Measurements from ENCODE around the gene R3HCC1L. TPM values are rescaled to one million over a fixed set of nuclear protein-coding genes. Genes with fewer than 3 reads are reported as not detected.
"Not testable (repeated sequence)": the region's sequence is repeated elsewhere in the genome, so short reads cannot be mapped to it uniquely, and the experiment has no call there.

R3HCC1L gene
- total RNA-seq, 2 experiments from 2014 or later = 19.6 to 21.8 TPM

DNA sequence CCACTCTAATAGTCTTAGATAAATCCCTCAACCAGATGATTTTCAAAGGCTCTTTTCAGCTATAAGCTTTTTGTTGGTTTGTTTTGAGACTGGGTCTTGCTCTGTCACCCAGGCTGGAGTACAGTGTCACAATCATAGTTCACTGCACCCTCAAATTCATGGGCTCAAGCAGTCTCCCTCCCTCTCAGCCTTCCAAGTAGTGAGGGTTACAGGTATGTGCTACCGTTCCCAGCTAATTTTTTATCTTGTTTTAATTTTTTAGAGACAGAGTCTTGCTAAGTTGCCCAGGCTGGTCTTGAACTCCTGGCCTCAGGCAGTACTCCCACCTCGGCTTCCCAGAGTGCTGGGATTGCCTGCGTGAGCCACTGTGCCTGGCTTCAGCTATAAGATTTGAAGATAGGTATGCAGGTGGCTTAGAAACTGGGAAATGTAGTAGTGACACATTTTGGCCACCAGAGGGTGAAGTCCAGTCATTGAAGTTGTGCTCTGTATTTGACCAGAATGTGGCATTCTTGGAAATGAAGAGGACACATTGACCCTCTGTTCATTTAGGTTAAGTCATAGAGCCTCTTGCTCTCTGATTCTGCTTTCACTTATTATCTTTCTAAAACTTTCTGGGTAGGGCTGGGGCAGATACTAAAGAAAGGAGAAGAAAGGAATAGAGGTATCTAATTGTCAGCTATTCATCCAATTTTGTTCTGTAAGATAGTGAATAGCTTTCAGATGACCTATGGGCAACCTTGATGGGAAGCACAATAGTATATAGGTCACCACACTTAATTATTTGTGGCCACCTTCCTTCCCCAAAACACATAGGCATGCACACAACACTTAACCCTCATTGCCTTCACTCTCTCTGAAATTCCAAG lies 36.0 kb downstream of the R3HCC1L start:
- H3K9me3 Mint-ChIP-seq = no peaks in the 10 kb centered on the region
- DNase-seq (peak; percentile 24), ATAC-seq (ENCODE audit: low read depth) (no peak)
- H3K27me3 Mint-ChIP-seq = no peaks in the 10 kb centered on the region
- H3K4me3 Mint-ChIP-seq = no peak overlapping the region
- peaks cover 8% of the 10 kb centered on the region for H3K36me3 Mint-ChIP-seq
- H3K4me1 Mint-ChIP-seq = peaks cover 3% of the 10 kb centered on the region
- H3K27ac Mint-ChIP-seq = no peak overlapping the region
- POLR2A ChIA-PET = no interaction called here

DNA sequence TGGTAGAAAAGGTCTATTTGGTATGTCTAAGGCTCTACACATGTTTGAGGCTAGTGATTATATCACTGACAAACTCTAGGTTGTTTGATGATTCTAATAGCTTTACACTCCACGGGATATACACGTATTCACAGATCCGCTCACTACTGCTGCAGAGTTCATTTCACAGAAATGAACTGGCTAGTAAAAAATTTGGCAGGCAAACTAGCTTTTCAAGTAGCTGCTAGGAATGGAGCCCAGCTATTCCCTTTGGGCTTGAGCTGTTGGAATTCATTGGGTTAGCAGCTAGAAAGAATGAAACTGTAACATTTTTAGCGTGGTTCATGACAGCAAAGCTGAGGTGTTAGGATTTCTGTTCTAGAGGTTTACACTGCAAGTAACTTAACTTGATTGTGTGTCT lies 37.6 kb downstream of the R3HCC1L start:
- Mint-ChIP-seq H3K9me3 (no peaks in the 10 kb centered on the region), H3K36me3 (peaks cover 19% of the 10 kb centered on the region), H3K4me1 (peaks cover 3% of the 10 kb centered on the region), H3K27me3 (no peaks in the 10 kb centered on the region), H3K27ac (no peak overlapping the region), H3K4me3 (no peak overlapping the region)
- DNase-seq = no peak
- POLR2A ChIA-PET = interaction anchor here (0.6 kb wide), 1 partner anchor 13 kb away, joined by 4 read pairs; no protein-coding TSS in a partner anchor
- ATAC-seq (ENCODE audit: low read depth) = no peak

DNA sequence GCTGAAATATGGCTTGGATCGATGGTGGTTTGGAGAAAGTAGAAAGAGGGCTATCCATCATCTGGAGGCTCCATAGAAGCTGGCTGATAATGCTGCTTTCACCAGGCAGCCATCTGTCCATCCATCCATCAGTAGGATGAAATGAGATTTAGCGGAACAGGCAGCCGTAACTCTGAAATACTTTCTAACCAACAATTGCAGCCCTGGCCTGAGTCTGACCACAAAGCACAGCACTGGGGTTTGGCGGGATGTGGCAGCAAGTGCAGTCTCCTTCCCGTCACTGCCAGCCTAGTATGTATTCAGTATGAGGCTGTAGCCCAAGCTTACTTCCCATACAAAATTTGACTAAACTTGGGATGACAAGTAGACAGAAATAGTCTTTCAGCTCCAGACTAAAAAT lies 38.0 kb downstream of the R3HCC1L start:
- Mint-ChIP-seq H3K27me3 (no peaks in the 10 kb centered on the region), H3K4me3 (no peak overlapping the region), H3K4me1 (peaks cover 3% of the 10 kb centered on the region)

DNA sequence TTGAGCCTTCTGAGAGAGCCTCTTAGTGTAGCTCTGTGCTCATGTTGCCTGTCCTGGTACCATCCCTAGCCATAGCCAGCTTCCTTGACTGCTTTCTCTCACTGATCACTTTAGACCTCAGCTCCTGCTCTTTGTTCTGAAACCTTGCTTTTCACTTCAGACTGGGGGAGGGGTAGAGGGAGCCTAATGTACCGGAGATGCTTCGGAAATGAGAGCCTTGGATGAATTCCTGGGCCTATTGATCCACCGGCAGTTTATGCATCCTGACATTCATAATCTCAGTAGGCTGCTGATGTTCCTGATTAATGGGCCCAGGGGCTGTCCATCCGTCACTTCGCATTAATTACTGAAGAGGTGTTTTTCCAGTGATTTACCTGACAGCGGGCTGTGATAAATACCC lies 38.8 kb downstream of the R3HCC1L start:
- Mint-ChIP-seq H3K27ac (no peak overlapping the region), H3K27me3 (no peaks in the 10 kb centered on the region), H3K9me3 (peaks cover 3% of the 10 kb centered on the region), H3K36me3 (peaks cover 30% of the 10 kb centered on the region), H3K4me3 (no peak overlapping the region), H3K4me1 (peaks cover 3% of the 10 kb centered on the region)
- DNase-seq (no peak), ATAC-seq (ENCODE audit: low read depth) (no peak)
- POLR2A ChIA-PET = no interaction called here

More for the DNA sequence above, 38.0 kb downstream of the R3HCC1L start:
- POLR2A ChIA-PET = interaction anchor here (0.6 kb wide), 1 partner anchor 14 kb away, joined by 4 read pairs; no protein-coding TSS in a partner anchor
- Mint-ChIP-seq H3K9me3 (peaks cover under 1% of the 10 kb centered on the region), H3K36me3 (peaks cover 23% of the 10 kb centered on the region), H3K27ac (no peak overlapping the region)
- ATAC-seq (ENCODE audit: low read depth) = no peak
- no peak for DNase-seq

DNA sequence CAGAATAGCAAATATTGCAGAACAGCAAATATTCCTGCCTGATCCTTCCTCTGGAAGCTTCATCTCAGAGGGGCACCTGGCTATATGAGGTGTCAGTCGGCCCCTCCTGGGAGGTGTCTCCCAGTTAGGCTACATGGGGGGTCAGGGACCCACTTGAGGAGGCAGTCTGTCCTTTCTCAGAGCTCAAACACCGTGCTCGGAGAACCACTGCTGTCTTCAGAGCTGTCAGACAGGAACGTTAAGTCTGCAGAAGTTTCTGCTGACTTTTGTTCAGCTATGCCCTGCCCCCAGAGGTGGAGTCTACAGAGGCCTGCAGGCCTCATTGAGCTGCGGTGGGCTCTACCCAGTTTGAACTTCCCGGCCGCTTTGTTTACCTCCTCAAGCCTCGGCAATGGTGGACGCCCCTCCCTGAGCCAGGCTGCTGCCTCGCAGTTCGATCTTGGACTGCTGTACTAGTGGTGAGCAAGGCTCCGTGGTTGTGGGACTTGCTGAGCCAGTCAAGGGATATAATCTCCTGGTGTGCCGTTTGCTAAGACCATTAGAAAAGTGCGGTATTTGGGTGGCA lies 48.0 kb downstream of the R3HCC1L start:
- not testable (repeated sequence) for ATAC-seq (ENCODE audit: low read depth)
- H3K4me1 Mint-ChIP-seq = peaks cover 21% of the 10 kb centered on the region

DNA sequence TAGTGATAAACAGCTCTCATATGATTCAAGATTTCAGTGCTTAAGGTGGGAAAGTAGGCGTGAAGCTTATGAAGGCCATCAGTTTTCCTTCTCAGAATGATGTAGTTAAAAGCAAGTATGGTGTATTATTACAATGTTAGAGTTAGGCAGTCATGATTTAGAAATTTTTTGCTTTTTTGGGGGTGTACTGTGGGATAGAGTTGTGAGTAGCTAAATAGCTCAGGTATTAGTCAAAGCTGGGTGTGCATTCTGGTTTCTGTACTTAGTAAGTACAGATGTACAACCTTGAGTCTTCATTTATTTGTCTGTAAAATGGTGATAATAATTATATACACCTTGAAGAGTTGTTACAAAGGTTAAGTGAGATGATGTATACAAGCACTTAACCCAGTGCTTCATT lies 52.2 kb downstream of the R3HCC1L start:
- POLR2A ChIA-PET = no interaction called here
- Mint-ChIP-seq H3K4me1 (peaks cover 8% of the 10 kb centered on the region), H3K27ac (no peak overlapping the region), H3K27me3 (no peaks in the 10 kb centered on the region), H3K9me3 (peaks cover 5% of the 10 kb centered on the region), H3K36me3 (peaks cover 67% of the 10 kb centered on the region), H3K4me3 (no peak overlapping the region)
- DNase-seq (no peak), ATAC-seq (ENCODE audit: low read depth) (no peak)

More for the DNA sequence above, 48.0 kb downstream of the R3HCC1L start:
- Mint-ChIP-seq H3K36me3 (peaks cover 80% of the 10 kb centered on the region), H3K9me3 (peaks cover 15% of the 10 kb centered on the region)
- DNase-seq, H3K4me3 Mint-ChIP-seq, H3K27me3 Mint-ChIP-seq, H3K27ac Mint-ChIP-seq, POLR2A ChIA-PET: not testable (repeated sequence)

DNA sequence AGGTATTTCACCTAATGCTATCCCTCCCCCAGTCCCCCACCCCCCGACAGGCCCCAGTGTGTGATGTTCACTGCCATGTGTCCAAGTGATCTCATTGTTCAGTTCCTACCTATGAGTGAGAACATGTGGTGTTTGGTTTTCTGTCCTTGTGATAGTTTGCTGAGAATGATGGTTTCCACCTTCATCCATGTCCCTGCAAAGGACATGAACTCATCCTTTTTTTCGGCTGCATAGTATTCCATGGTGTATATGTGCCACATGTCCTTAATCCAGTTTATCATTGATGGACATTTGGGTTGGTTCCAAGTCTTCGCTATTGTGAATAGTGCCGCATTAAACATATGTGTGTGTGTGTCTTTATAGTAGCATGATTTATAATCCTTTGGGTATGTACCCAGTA lies 56.3 kb downstream of the R3HCC1L start:
- POLR2A ChIA-PET; ATAC-seq (ENCODE audit: low read depth); H3K27ac Mint-ChIP-seq: not testable (repeated sequence)

DNA sequence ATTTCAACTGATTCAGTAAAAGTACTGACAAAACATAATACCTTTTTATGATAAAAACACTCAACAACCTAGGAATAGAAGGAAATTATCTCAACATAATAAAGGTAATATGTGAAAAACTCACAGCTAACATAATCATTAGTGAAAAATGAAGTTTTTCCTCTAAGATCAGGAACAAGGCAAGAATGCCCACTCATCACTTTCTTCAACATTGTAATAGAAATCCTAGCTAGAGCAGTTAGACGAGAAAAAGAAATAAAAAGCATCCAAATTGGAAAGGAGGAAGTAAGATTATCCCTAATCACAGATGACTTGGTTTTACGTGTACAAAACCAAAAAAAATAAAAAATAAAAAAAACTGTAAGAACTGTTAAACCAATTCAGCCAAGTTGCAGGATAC lies 58.6 kb downstream of the R3HCC1L start:
- POLR2A ChIA-PET = no interaction called here

More for the DNA sequence above, 56.3 kb downstream of the R3HCC1L start:
- peaks cover 57% of the 10 kb centered on the region for H3K36me3 Mint-ChIP-seq
- not testable (repeated sequence) for H3K27me3 Mint-ChIP-seq, H3K4me1 Mint-ChIP-seq, DNase-seq, H3K9me3 Mint-ChIP-seq, H3K4me3 Mint-ChIP-seq

DNA sequence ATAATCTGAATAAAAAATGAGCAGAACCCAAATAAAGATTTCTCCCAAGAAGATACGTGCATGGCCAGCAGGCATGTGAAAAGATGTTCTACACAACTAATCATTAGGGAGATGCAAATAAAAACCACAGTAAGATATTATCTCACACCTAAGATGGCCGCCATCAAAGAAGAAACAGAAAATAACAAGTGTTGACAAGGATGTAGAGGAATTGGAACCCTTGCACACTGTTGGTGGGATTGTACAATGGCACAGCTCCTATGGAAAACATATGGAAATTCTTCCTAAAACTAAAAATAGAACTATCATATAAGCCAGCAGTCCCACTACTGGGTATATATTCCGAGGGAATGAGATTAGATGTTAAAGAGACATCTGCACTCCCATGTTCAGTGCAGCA lies 60.2 kb downstream of the R3HCC1L start:
- peaks cover 43% of the 10 kb centered on the region for H3K36me3 Mint-ChIP-seq
- H3K4me1 Mint-ChIP-seq = peaks cover 2% of the 10 kb centered on the region
- H3K27me3 Mint-ChIP-seq = no peaks in the 10 kb centered on the region
- H3K4me3 Mint-ChIP-seq = no peak overlapping the region
- H3K27ac Mint-ChIP-seq = no peak overlapping the region
- POLR2A ChIA-PET = no interaction called here
- no peak for ATAC-seq (ENCODE audit: low read depth)
- peaks cover 6% of the 10 kb centered on the region for H3K9me3 Mint-ChIP-seq
- DNase-seq = no peak

More for the DNA sequence above, 58.6 kb downstream of the R3HCC1L start:
- no peaks in the 10 kb centered on the region for H3K27me3 Mint-ChIP-seq
- peaks cover 2% of the 10 kb centered on the region for H3K4me1 Mint-ChIP-seq
- no peak for DNase-seq
- H3K36me3 Mint-ChIP-seq = peaks cover 50% of the 10 kb centered on the region
- no peak for ATAC-seq (ENCODE audit: low read depth)
- H3K9me3 Mint-ChIP-seq = peaks cover 6% of the 10 kb centered on the region
- H3K27ac Mint-ChIP-seq = no peak overlapping the region
- no peak overlapping the region for H3K4me3 Mint-ChIP-seq

DNA sequence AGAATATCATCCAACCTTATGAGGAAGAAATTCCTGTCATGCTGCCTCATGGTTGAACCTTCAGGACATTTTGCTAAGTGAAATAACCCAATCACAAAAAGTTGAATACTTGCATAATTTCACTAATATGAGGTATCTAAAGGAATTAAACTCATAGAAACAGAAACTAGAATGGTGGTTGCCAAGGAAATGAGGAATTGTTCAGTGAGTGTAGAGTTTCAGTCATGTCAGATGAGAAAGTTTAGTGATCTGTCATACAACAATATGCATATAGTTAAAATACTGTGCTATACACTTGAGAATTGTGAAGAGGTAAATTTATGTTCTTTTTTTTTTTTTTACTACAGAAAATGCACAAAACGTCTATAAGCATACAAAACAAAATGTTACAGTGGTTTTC lies 60.7 kb downstream of the R3HCC1L start:
- POLR2A ChIA-PET = no interaction called here
- Mint-ChIP-seq H3K9me3 (peaks cover 6% of the 10 kb centered on the region), H3K27ac (no peak overlapping the region), H3K4me1 (peaks cover 2% of the 10 kb centered on the region), H3K27me3 (no peaks in the 10 kb centered on the region), H3K4me3 (no peak overlapping the region), H3K36me3 (peaks cover 40% of the 10 kb centered on the region)
- ATAC-seq (ENCODE audit: low read depth) (no peak), DNase-seq (no peak)

DNA sequence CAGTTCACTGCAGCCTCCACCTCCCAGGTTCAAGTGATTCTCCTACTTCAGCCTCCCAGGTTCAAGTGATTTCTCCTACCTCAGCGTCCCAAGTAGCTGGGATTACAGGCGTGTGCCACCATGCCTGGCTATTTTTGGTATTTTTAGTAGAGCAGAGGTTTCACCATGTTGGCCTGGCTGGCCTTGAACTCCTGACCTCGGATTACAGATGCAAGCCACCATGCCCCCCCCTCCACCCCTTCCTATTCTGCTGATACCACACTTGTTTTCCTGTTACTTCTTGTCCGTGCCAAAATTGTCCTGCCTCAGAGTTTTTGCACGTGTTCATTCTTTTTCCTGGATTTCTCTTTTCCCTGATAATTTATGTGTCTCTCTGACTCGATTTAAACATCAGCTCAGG lies 62.5 kb downstream of the R3HCC1L start:
- POLR2A ChIA-PET = no interaction called here
- H3K9me3 Mint-ChIP-seq = peaks cover 1% of the 10 kb centered on the region
- peaks cover 29% of the 10 kb centered on the region for H3K36me3 Mint-ChIP-seq
- no peak overlapping the region for H3K27ac Mint-ChIP-seq
- H3K27me3 Mint-ChIP-seq = no peaks in the 10 kb centered on the region
- ATAC-seq (ENCODE audit: low read depth) (no peak), DNase-seq (no peak)
- H3K4me1 Mint-ChIP-seq = peaks cover 2% of the 10 kb centered on the region
- H3K4me3 Mint-ChIP-seq = no peak overlapping the region

DNA sequence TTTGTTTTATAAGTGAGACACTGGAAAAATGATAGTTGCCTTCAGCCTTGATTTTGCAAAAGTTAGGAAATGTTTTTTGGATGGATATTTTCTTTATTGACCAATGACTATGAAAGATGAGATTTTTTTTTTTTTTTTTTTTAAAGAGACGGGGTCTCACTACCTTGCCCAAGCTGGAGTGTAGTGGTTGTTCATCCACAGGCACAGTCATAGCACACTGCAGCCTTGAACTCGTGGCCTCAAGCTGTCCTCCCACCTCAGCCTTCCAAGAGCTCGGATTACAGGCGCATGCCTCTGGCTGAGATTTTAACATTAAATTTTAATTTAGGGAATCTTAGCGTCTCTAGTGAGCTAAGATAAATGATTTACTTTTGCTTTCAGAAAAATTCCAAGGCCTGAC lies 67.3 kb downstream of the R3HCC1L start:
- POLR2A ChIA-PET = interaction anchor here (0.7 kb wide), 1 partner anchor 26 kb away, joined by 5 read pairs; no protein-coding TSS in a partner anchor
- no peak for DNase-seq

DNA sequence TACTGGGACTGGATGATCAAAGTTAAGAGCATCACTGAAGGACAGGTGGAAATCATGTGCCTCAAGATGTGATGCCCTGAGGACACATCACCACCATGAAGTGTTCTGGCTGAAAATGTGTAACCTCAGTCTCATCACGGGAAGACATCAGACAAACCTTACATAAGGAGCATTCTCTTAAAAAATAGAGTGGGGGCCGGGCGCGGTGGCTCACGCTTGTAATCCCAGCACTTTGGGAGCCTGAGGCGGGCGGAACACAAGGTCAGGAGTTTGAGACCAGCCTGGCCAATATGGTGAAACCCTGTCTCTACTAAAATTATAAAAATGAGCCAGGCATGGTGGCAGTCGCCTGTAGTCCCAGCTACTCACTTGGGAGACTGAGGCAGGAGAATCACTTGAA lies 67.9 kb downstream of the R3HCC1L start:
- H3K9me3 Mint-ChIP-seq = no peaks in the 10 kb centered on the region
- ATAC-seq (ENCODE audit: low read depth) (no peak), DNase-seq (no peak)
- no peak overlapping the region for H3K27ac Mint-ChIP-seq
- POLR2A ChIA-PET = no interaction called here
- H3K36me3 Mint-ChIP-seq = peaks cover 7% of the 10 kb centered on the region
- H3K27me3 Mint-ChIP-seq = no peaks in the 10 kb centered on the region
- no peak overlapping the region for H3K4me3 Mint-ChIP-seq
- no peaks in the 10 kb centered on the region for H3K4me1 Mint-ChIP-seq

More for the DNA sequence above, 67.3 kb downstream of the R3HCC1L start:
- no peak for ATAC-seq (ENCODE audit: low read depth)
- H3K4me3 Mint-ChIP-seq = no peak overlapping the region
- H3K4me1 Mint-ChIP-seq = no peaks in the 10 kb centered on the region
- no peaks in the 10 kb centered on the region for H3K27me3 Mint-ChIP-seq
- peaks cover 7% of the 10 kb centered on the region for H3K36me3 Mint-ChIP-seq
- no peaks in the 10 kb centered on the region for H3K9me3 Mint-ChIP-seq
- H3K27ac Mint-ChIP-seq = no peak overlapping the region

DNA sequence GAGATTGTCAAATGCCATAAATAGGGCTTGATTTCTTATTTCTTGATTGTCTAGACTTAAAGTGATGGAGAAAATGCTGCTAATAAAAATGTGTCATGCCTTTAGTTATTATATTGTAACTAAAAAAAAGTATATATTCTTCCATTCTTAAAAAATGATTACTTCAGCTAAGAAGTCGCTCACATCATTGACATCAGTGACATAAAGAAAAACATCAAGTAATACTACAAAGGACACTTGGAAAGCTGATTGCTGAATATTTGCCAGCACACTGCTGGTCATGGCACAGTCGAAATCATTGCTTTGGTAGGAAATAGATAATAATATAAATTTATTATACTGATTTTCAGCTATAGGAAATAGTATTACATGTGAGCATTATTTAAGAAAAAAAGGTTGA lies 70.9 kb downstream of the R3HCC1L start:
- POLR2A ChIA-PET = no interaction called here
- H3K27me3 Mint-ChIP-seq = no peaks in the 10 kb centered on the region
- DNase-seq = no peak
- no peak overlapping the region for H3K27ac Mint-ChIP-seq
- no peaks in the 10 kb centered on the region for H3K9me3 Mint-ChIP-seq
- peaks cover 4% of the 10 kb centered on the region for H3K4me1 Mint-ChIP-seq
- peaks cover 23% of the 10 kb centered on the region for H3K36me3 Mint-ChIP-seq
- no peak for ATAC-seq (ENCODE audit: low read depth)
- no peak overlapping the region for H3K4me3 Mint-ChIP-seq

All from activated naive CD8-positive, alpha-beta T cell treated with anti-CD3 and anti-CD28 coated beads, Interleukin-2, amount 10 ng/mL, durations not matched to agents 7 days and 5 days (primary cell).